NCI-H2029 (cell line): Measurements from ENCODE around the gene TNRC18.

Experiments
- DNase-seq: peaks from one replicate; lab custom pipeline; 2025; lab: John Stamatoyannopoulos, UW

Gene TNRC18

GRCh38 chr7:5451391-5451790 lies 27.8 kb upstream of the TNRC18 start:
- no peak for DNase-seq

GRCh38 chr7:5450549-5451327 lies 27.1 kb upstream of the TNRC18 start:
- DNase-seq: no peak

- DNase-seq: no peak
These were observed 24.9 kb upstream of the TNRC18 start for GRCh38 chr7:5448378-5449037.

DNA sequence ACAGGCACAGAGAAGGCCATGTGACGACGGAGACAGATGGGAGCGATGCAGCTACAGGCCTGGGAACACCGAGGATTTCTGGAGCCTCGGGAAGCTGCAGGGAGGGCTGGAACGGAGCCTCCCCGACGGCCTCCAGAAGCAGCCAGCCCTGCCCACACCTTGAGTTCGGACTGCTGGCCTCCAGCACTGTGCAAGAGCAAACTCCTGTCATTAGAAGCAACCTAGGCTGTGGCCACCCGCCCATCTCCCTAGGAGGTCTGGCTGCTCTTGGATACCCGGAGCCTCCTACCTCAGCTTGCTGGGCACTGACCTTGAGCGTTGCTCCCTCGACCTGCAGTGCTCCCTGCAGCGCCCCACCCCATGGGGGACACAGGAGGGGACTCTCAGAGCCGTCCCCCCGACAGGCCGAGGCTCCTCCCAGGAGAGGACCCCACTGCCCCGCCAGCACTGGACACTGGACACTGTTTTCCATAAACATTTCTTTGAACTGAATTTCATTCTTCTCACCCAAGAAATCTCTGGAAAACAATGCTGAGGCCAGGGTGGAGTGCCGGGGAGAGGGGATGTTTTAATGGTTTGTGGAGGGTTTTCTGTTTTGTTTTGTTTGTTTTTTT lies 22.5 kb upstream of the TNRC18 start:
- DNase-seq: no peak

GRCh38 chr7:5443678-5444077 lies 20.0 kb upstream of the TNRC18 start:
- no peak for DNase-seq

GRCh38 chr7:5442757-5443305 lies 19.2 kb upstream of the TNRC18 start:
- no peak for DNase-seq

DNA sequence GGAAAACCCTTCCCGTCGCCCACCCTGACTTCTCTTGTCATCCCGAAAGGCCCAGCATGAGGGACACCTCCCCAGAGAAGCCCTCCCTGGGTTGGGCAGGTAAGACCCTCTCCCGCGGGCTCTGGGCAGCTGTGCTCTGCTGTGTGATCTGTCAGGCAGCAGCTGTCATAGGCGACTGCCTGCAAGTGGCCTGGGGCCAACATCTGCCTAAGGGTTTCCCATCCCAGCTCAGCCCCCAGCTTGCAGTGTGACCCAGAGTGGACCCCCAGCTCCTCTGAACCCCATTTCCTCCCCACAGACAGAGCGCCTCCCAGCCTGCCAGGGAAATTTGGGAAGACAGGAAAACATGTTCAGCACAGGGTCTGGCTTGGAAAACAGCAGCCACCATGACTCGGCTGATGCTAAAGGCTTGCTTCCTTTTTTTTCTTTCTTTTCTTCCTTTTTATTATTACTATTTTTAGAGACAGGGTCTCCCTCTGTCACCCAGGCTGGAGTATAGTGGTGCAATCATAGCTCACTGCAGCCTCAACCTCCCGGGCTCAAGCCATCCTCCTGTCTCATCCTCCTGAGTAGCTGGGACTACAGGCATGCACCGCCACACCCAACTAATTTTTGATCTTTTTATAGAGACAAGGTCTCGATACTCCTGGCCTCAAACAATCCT lies 18.3 kb upstream of the TNRC18 start:
- DNase-seq: no peak

DNA sequence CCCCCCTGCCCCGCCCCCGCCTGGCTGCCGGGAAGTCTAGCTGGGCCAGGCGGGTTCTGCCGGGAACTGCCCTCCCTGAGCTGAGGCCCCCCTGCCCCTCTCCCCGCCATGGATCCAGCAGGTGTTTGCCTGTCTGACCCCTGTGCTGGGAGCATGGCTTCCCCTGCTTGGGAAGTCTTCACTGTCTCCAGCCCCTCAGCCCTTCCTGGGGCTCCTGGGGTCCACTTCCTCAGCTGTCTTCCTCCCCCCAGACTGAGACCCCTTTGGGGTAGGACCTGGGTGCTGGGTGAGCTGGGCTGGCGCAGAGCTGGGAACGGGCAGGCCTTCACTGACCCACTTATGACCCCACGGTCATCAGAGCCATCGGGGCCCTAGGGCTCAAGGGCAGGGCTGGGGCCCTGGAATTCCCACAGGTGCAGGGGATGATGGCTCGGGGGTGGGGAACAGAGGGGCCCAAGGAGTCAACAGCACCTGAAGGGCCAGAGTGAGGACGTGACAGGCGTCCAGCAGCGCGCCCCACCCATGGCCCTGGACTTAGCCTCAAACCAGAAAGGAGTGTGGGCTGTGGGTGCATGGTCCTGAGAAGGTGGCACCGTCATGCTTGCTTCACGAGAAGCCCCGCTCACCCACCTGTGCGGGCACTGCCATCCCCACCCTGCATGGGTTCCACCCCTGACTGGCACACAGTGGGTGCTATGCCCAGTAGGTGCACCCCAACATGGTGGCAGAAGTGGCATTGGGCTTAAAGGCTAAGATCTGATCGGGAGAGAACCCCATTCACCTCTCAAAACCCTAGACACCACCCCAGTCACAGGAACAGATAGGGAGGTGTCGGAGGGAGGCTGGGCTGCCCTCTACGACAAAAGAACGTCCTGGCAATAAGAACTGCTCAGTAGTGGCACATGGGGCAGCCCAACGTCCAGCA lies 16.2 kb upstream of the TNRC18 start:
- no peak for DNase-seq

DNA sequence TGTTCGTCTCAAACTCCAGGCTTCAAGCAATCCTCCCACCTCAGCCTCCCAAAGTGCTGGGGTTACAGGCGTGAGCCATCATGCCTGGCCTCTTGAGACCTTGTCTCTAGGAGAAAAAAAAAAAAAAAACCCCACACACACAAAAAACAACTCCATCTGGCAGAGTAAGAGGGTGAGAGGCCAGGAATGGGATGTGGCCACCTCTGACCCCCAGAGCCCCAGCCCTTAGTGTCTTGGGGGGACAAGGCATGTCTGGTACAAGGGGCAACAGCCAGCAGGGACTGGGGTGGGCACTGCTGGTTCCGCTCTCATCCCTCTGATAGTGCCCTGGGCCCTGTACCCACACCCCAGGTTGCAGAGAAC lies 15.6 kb upstream of the TNRC18 start:
- no peak for DNase-seq

DNA sequence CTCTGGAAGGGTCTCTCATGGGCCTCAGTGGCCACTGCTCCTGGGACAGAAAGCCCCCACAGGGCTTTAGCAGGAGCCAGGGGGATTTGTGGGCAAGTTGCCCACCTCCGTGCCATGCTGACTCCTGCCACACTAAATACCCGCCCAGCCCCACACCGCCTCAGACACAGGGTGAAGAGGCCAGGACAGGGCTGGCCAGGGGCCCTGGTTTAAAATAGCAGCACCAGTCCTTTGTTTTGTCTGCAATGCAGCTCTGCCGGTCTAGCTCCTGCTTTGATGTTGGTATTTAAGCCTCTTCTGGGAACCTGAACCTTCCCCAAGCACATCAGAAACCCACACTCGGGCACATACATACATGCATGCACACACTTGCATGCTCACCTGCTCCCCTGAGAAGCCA lies 14.4 kb upstream of the TNRC18 start:
- DNase-seq: no peak

GRCh38 chr7:5437348-5437892 lies 13.8 kb upstream of the TNRC18 start:
- DNase-seq: no peak

DNA sequence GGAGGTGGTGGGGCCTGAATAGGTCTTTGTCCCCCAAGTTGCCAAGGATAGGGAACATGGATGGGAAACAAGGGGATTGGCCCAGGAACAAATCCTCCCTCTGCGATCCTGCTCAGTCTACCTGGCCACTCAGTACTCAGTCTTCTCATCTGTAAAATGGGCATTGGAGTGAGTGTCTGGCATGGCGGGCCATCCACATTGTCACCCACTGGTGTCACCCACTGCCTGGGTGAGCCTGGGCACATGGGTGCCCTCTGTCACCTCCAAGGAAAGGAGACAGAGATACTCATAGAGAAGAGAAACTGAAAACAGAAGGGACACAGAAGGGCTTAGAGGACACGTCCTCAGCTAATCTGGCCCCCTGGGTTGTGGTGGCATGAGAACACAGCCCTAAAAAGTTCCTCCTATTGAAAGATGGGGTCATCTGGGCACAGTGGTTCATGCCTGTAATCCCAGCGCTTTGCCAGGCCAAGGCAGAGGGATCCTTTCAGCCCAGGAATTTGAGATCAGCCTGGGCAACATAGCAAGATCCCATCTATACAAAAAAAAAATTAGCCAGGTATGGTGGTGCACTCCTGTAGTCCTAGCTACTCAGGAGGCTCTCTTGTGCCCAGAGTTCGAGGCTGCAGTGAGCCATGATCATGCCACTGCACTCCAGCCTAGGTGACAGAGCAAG lies 12.5 kb upstream of the TNRC18 start:
- no peak for DNase-seq

- DNase-seq: no peak
These were observed 11.8 kb upstream of the TNRC18 start for GRCh38 chr7:5435291-5436002.

- DNase-seq: no peak
These were observed 9.5 kb upstream of the TNRC18 start for GRCh38 chr7:5433181-5433580.

DNA sequence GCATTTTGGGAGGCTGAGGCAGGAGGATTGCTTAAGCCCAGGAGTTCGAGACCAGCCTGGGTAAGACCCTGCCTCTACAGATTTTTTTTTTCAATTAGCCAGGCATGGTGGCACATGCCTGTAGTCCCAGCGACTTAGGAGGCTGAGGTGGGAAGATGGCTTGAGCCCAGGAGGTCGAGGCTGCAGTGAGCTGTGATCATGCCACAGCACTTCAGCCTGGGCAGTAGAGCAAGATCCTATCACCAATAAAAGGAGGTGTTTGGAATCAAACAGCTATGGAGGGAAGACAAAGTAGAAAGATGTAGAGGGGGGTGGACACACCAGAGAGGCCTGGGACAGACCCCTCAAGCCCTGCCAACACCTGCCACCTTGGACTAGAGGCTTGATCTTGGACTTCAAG lies 9.1 kb upstream of the TNRC18 start:
- no peak for DNase-seq

DNA sequence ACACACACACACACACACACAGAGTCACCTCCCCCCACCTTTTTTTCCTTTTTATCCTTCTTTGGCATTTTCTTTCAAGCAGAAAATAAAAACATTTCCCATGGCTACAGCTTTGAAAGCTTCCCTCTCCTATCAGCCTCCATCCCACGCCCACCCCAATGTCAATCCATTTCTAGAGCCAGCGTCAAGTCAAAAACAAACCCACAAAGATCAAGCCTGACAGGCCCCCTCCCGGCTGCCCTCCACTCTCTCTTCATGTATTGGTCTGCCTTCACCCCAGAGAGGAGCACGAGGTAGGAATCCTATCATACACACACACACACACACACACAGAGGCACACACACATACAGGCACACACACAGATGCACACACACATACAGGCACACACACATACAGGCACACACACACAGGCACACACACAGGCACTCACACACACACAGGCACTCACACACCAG lies 8.0 kb upstream of the TNRC18 start:
- no peak for DNase-seq

DNA sequence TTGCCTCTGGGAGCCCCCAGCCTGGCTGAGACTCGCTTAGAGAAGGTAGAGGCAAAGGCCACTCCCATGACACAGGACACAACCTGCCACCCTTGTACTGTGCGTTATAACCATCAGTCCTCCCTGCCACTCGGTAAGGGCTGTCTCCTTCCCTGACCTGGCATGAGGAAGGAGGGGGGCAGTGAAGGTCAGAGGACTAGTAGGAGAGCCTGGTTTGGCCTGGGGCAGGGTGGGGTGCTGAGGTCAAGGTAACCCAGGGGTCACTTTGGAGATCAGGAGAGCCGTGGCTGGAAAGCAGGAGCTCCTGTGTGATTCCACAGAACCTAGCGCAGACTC lies 6.9 kb upstream of the TNRC18 start:
- no peak for DNase-seq

DNA sequence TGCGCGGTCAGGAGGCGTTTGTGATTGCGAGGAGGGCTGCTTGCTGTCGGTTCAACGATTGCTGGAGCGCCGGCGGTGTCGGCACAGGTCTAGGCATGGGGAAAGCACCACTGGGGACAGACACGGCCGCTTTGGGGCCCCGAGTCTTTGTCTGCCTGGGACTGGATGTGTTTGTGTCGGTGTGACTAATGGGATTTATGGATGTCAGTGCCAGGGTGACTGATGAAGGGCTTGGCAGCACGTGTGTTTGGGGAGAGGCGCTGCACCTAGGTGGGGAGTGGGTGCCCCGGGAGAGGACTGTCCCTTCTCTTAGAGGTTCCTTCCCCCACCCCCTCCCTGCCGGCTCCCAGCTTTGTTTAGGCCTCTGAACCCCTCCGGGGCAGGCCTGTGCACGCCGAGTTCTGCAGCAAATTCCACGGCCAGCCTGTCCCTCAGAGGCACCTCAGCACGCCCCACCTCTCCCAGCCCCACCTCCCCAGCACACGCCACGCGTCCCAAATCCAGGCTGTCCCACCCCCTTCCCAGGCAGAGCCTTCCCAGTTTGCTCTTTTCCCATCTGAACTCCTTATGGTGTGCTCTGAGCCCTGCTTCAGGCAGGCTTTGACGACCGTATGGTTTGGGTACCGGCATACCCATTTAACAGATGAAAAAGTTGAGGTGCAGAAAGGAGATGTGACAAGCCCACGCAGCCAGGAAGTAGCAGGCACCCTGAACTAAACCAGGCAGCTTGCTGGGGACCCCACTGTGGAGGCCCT lies 6.4 kb upstream of the TNRC18 start:
- DNase-seq: no peak

GRCh38 chr7:5429253-5429856 lies 5.7 kb upstream of the TNRC18 start:
- DNase-seq: no peak
